K562 (cell line): ENCODE results near the gene SERPINE2. TPM values are rescaled to one million over a fixed set of nuclear protein-coding genes. Genes with fewer than 3 reads are reported as not detected.

Experiments used
- ATAC-seq: fragments of 200-7000 bp; cut with Tn5 transposase; 3 replicates; pipeline ENCODE4 v1.9.1; 2020; ENCODE audit warnings: moderate library complexity
- BruUV-seq: library from RNA; stranded (reverse); fragments of 400-500 nt; replicated peaks from 2 replicates; lab custom pipeline; 2021; lab: Mats Ljungman, UMichigan
- CTCF ChIA-PET: fragments of 300-600 bp; formaldehyde crosslinking; extraction: SDS; loops from one replicate; lab custom pipeline; 2021; ENCODE audit warnings: low intra/inter-chr PET ratio; lab: Yijun Ruan, JAX
- POLR2A ChIA-PET: fragments of 300-600, 350-650 bp; sonication (Branson Sonifier 250); formaldehyde crosslinking; extraction: SDS; loops from one replicate; lab custom pipeline; 2021; ENCODE audit warnings: antibody characterized with exemption, inconsistent platforms; lab: Yijun Ruan, JAX
- DNase-seq, 4 experiments: peaks; one replicate each; pipeline versions ENCODE4 v3.0.0 to v3.0.0-alpha.2; 2011 to 2018; ENCODE audit warnings: low spot score in 3 of 4, mixed read lengths in 3 of 4; ENCODE audit errors: extremely low read depth in 1 of 4
- FAIRE-seq: peaks from 2 replicates; lab custom pipeline; 2011; peaks lifted over from hg19 to GRCh38; lab: Jason Lieb, UNC
- H2AFZ ChIP-seq: 2 replicates; pipeline ENCODE4 v1.6.0; 2011; ENCODE audit warnings: low read depth, low read length, control low read depth, inconsistent platforms
- H3K27ac ChIP-seq: fragments of 200-600 bp; 3 replicates; pipeline ENCODE4 v1.8.0; 2011; ENCODE audit warnings: low read depth, mild to moderate bottlenecking, control low read depth, inconsistent platforms, low read length, moderate library complexity, mixed read lengths; ENCODE audit errors: extremely low read depth
- H3K27me3 ChIP-seq, 2 experiments: fragments of 300-600 bp in 1 of 2; 2 replicates in 1 of 2; 3 replicates in 1 of 2; pipeline versions ENCODE4 v1.6.0 to v1.8.0; 2011; ENCODE audit warnings: inconsistent platforms in 2 of 2, low read length in 2 of 2, mild to moderate bottlenecking in 1 of 2, mixed read lengths in 1 of 2, moderate library complexity in 1 of 2; ENCODE audit not compliant: control insufficient read depth in 2 of 2, insufficient read depth in 2 of 2
- H3K36me3 ChIP-seq: fragments of 300-600 bp; 3 replicates; pipeline ENCODE4 v1.8.0; 2011; ENCODE audit warnings: mild to moderate bottlenecking, low read length, inconsistent platforms; ENCODE audit not compliant: control insufficient read depth, insufficient read depth
- H3K4me1 ChIP-seq, 2 experiments: fragments of 200-600 bp in 1 of 2; replicated peaks in 1 of 2; 2 replicates in 1 of 2; 3 replicates in 1 of 2; pipeline versions ENCODE4 v1.5.1 to v1.8.0; 2011; ENCODE audit warnings: inconsistent platforms in 2 of 2, low read length in 2 of 2, mild to moderate bottlenecking in 1 of 2, mixed read lengths in 1 of 2, moderate library complexity in 1 of 2; ENCODE audit not compliant: control insufficient read depth in 2 of 2, insufficient read depth in 2 of 2
- H3K4me2 ChIP-seq: 2 replicates; pipeline ENCODE4 v1.6.1; 2011; ENCODE audit warnings: low read length, control low read depth, inconsistent platforms, mixed read lengths; ENCODE audit not compliant: insufficient read depth
- H3K4me3 ChIP-seq: fragments of 200-600 bp; sonication (generic), shearing (Covaris generic); 2 replicates; pipeline ENCODE4 v1.5.1; 2016; ENCODE audit warnings: control low read depth, inconsistent platforms
- H3K79me2 ChIP-seq: fragments of 200-600 bp; 3 replicates; pipeline ENCODE4 v1.8.0; 2011; ENCODE audit warnings: low read length, inconsistent platforms; ENCODE audit not compliant: control insufficient read depth, insufficient read depth
- H3K9ac ChIP-seq, 2 experiments: 2 replicates each; pipeline versions ENCODE4 v1.6.0 to v1.6.1; 2011; ENCODE audit warnings: low read depth in 2 of 2, low read length in 2 of 2, control low read depth in 1 of 2, inconsistent platforms in 1 of 2, mild to moderate bottlenecking in 1 of 2, mixed read lengths in 1 of 2; ENCODE audit not compliant: insufficient read depth in 1 of 2
- H3K9me1 ChIP-seq: one replicate; pipeline ENCODE4 v1.6.0; 2011; ENCODE audit warnings: inconsistent platforms, mild to moderate bottlenecking, low read length, moderate library complexity; ENCODE audit not compliant: control insufficient read depth, insufficient read depth
- H3K9me3 ChIP-seq: replicated peaks from 2 replicates; pipeline ENCODE4 v1.5.1; 2011; ENCODE audit warnings: low read depth, low read length, inconsistent platforms; ENCODE audit not compliant: control insufficient read depth, insufficient read depth
- H4K20me1 ChIP-seq: replicated peaks from 2 replicates; pipeline ENCODE4 v1.6.1; 2011; ENCODE audit warnings: low read length, inconsistent platforms, mixed read lengths; ENCODE audit not compliant: control insufficient read depth, insufficient read depth
- CEBPG ChIP-seq, 3 experiments: fragments of 200-800 bp in 1 of 3; sonication (Bioruptor generic) in 1 of 3; sonication (generic) in 1 of 3; formaldehyde crosslinking in 1 of 3; IDR thresholded peaks in 2 of 3; conservative IDR thresholded peaks in 1 of 3; 2 replicates each; pipeline versions ENCODE4 v1.6.1 to v1.8.0; 2016 to 2022; ENCODE audit warnings: missing compliant biosample characterization in 2 of 3, missing genetic modification characterization in 2 of 3, mild to moderate bottlenecking in 1 of 3, missing genetic modification reagents in 1 of 3
- E2F3 ChIP-seq: fragments of 250-450 bp; sonication (Bioruptor Pico); IDR thresholded peaks from 2 replicates; pipeline ENCODE4 v1.4.0; 2020; ENCODE audit warnings: mild to moderate bottlenecking
- ETS2 ChIP-seq: IDR thresholded peaks from 2 replicates; pipeline ENCODE4 v1.6.1; 2016; ENCODE audit warnings: borderline replicate concordance, missing genetic modification characterization, mild to moderate bottlenecking, moderate library complexity, missing compliant biosample characterization; ENCODE audit not compliant: poor library complexity, severe bottlenecking
- HDAC6 ChIP-seq: IDR thresholded peaks from 2 replicates; pipeline ENCODE4 v1.6.1; 2012; ENCODE audit warnings: low read depth, mild to moderate bottlenecking, control low read depth, inconsistent platforms, low read length, moderate library complexity
- KDM4B ChIP-seq, 2 experiments: fragments of 450-650 bp in 1 of 2; sonication (generic) in 1 of 2; IDR thresholded peaks; 2 replicates each; pipeline ENCODE4 v1.6.1; 2016 to 2017; ENCODE audit warnings: borderline replicate concordance in 2 of 2, antibody characterized with exemption in 1 of 2, low read depth in 1 of 2, mild to moderate bottlenecking in 1 of 2
- MAFG ChIP-seq: fragments of 450-650 bp; conservative IDR thresholded peaks from 2 replicates; pipeline ENCODE4 v1.6.1; 2016; ENCODE audit warnings: missing genetic modification characterization, missing compliant biosample characterization
- RAD21 ChIP-seq, 2 experiments: fragments of 250-450 bp in 1 of 2; fragments of 450-650 bp in 1 of 2; sonication (Bioruptor Pico) in 1 of 2; formaldehyde crosslinking in 1 of 2; IDR thresholded peaks in 1 of 2; conservative IDR thresholded peaks in 1 of 2; 2 replicates each; pipeline versions ENCODE4 v1.4.0 to v1.8.0; 2020 to 2022; ENCODE audit warnings: mild to moderate bottlenecking in 2 of 2, moderate library complexity in 1 of 2
- SMAD3 ChIP-seq: fragments of 450-650 bp; formaldehyde crosslinking; conservative IDR thresholded peaks from 2 replicates; pipeline ENCODE4 v1.4.0; 2020; ENCODE audit warnings: mild to moderate bottlenecking
- STAG1 ChIP-seq: sonication (generic); formaldehyde crosslinking; IDR thresholded peaks from 2 replicates; pipeline ENCODE4 v1.5.0; 2020; ENCODE audit warnings: missing genetic modification reagents, borderline replicate concordance
- TAF9B ChIP-seq: fragments of 450-650 bp; IDR thresholded peaks from 2 replicates; pipeline ENCODE4 v1.6.1; 2018; ENCODE audit warnings: mild to moderate bottlenecking; ENCODE audit not compliant: partially characterized antibody
- ZNF174 ChIP-seq: fragments of 250-450 bp; sonication (Bioruptor Pico); IDR thresholded peaks from 2 replicates; pipeline ENCODE4 v1.4.0; 2020; ENCODE audit warnings: mild to moderate bottlenecking
- ZNF431 ChIP-seq: sonication (generic); formaldehyde crosslinking; IDR thresholded peaks from 2 replicates; pipeline ENCODE4 v1.8.0; 2022; ENCODE audit warnings: mild to moderate bottlenecking, missing genetic modification reagents
- WGBS: fragments of 100-300 bp; shearing (Covaris generic); methylation state at CpG from one replicate; pipeline ENCODE4 v1.1.6; 2016; ENCODE audit warnings: low coverage, mixed read lengths; ENCODE audit not compliant: insufficient coverage; ENCODE audit errors: missing lambda C conversion rate; 5-methylcytosine and 5-hydroxymethylcytosine counted together
- in situ Hi-C: fragments of 300-500 bp; cut with MboI; formaldehyde crosslinking; loops from 4 replicates; pipeline ENCODE4 v1.15.0; 2018; ENCODE audit warnings: inconsistent platforms, mixed read lengths
- intact Hi-C: fragments of 100-400 bp; cut with micrococcal nuclease; formaldehyde crosslinking; loops from 2 replicates; pipeline ENCODE4 v1.14.2; 2022
- polyA plus RNA-seq, 8 experiments: library from polyadenylated mRNA; depleted of rRNA in 4 of 8; stranded (reverse) in 5 of 8; unstranded in 3 of 8; fragments of >200 nt; fragmentation: Nextera tagmentation in 2 of 8; fragmentation: Illumina TruSeq in 1 of 8; extraction: Ambion mirVana in 2 of 8; extraction: Trizol in 1 of 8; gene quantifications; 2 replicates each; pipeline versions ENCODE4 v1.2.1 to v1.2.3, GENCODE V29; 2011 to 2014; ENCODE audit warnings: inconsistent platforms in 1 of 8, missing spikeins in 1 of 8
- total RNA-seq, 7 experiments: library from RNA; depleted of rRNA in 6 of 7; stranded (reverse); fragments of >200 nt in 6 of 7; fragmentation: Illumina TruSeq in 2 of 7; extraction: Trizol in 2 of 7; gene quantifications; 2 replicates each; pipeline versions ENCODE4 v1.2.1 to v1.2.3, GENCODE V29; 2011 to 2021; ENCODE audit warnings: low replicate concordance in 1 of 7

Gene SERPINE2
- total and polyA plus RNA-seq, 9 of the 15 experiments (the other 6 are each of a cell fraction or from before 2014, with no cell fraction given): 0.03 to 0.16 (median 0.13) TPM; not detected in 6

DNA sequence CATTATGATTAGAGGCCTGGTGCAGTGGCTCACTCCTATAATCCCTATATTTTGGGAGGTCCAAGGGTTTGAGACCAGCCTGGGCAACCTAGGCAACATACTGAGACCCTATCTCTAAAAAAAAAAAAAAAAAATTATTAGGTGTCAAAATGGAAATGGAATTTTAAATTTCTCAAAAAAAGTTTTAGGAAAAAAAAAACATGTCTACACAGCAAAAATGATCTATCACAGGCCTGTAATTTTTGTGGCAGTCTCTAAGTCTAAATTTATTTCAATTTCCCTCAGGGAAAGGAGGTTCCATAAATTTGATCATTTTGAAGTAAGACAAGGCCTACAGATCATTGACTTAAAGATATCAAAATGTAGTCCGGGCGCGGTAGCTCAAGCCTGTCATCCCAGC lies 65.5 kb downstream of the SERPINE2 start (continued):
- TF ChIP-seq MAFG: 0 out of 2 replicates have a peak, but pooled peaks have one; percentile 21
- TF ChIP-seq, all 486 proteins: peak for 3

DNA sequence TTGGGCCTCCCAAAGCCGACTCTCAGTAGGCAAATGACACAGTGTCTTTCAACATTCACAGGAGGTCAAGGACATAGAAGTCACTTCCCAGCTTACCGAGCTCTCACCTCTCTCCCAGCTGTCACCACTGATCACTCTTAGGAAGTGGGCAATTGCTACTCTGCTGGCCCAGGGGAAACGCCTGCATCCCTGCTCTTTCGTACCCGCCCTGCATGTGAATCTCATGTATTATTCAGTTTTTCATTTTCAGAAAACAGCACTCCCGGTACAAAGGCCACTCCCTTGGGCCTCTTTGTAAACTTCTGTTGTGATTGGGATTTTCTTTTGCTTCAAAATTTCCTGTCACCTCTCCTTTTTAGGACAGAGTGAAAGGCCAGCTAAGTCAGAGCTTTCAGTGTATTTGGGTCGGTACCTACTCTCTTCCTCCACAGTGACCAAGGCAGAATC lies 66.4 kb downstream of the SERPINE2 start:
- no peak overlapping the region for H3K4me2 ChIP-seq
- intact Hi-C loops: loop anchor here (5.0 to 10.0 kb wide), 4 partner anchors 382 to 1032 kb away; no protein-coding TSS in a partner anchor

More for the DNA sequence above, 66.4 kb downstream of the SERPINE2 start:
- H3K9me3 ChIP-seq: no peaks in the 10 kb centered on the region
- H3K27ac ChIP-seq: no peak overlapping the region
- no peaks in the 10 kb centered on the region for H3K79me2 ChIP-seq
- WGBS: 36% methylated on average over 7 of the region's 7 CpGs
- FAIRE-seq (no peak), ATAC-seq (no peak), DNase-seq (no peak)
- BruUV-seq: no TSS peak
- TF ChIP-seq E2F3 (CRISPR knock-in tag): no peak
- TF ChIP-seq CEBPG (CRISPR knock-in tag; IDR thresholded peaks at IDR 0.05): no peak
- TF ChIP-seq CEBPG (tag; conservative IDR thresholded peaks at IDR 0.05 in 1 of 2, IDR thresholded peaks at IDR 0.05 in 1 of 2): no peak
- TF ChIP-seq TAF9B: no peak
- TF ChIP-seq ETS2 (tag): no peak
- no peak for TF ChIP-seq HDAC6
- no peak for TF ChIP-seq ZNF431 (CRISPR knock-in tag)
- TF ChIP-seq STAG1 (CRISPR knock-in tag): no peak
- TF ChIP-seq KDM4B (IDR thresholded peaks at IDR 0.05; ENCODE audit: borderline replicate concordance in 2 of 2, low read depth in 1 of 2): no peak
- TF ChIP-seq ZNF174: no peak
- TF ChIP-seq RAD21 (CRISPR knock-in tag; conservative IDR thresholded peaks at IDR 0.05 in 1 of 2, IDR thresholded peaks at IDR 0.05 in 1 of 2): no peak
- TF ChIP-seq SMAD3 (CRISPR knock-in tag): no peak
- peaks cover 5% of the 10 kb centered on the region; the same call in 1 of the 3 replicates for H3K36me3 ChIP-seq
- no peaks in the 10 kb centered on the region for H4K20me1 ChIP-seq
- H3K9ac ChIP-seq: no peak overlapping the region
- H3K4me3 ChIP-seq: no peak overlapping the region
- ChIA-PET CTCF (interaction anchor here (1.0 kb wide), 1 partner anchor 312 kb away, joined by 4 read pairs; no protein-coding TSS in a partner anchor), POLR2A (interaction anchor here (0.7 kb wide), 1 partner anchor 558 kb away, joined by 3 read pairs; no protein-coding TSS in a partner anchor)
- no peaks in the 10 kb centered on the region for H3K9me1 ChIP-seq
- no peak overlapping the region for H2AFZ ChIP-seq
- no peaks in the 10 kb centered on the region for H3K4me1 ChIP-seq
- H3K27me3 ChIP-seq: no peaks in the 10 kb centered on the region; a peak in 1 of 5 replicates
- in situ Hi-C loops: no loop called here
